Dermis microvascular lymphatic vessel endothelial cell (primary cell): Measurements from ENCODE around the gene NDST3. TPM values are rescaled to one million over a fixed set of nuclear protein-coding genes. Genes with fewer than 3 reads are reported as not detected.
"Not testable (repeated sequence)": the region's sequence is repeated elsewhere in the genome, so short reads cannot be mapped to it uniquely, and the experiment has no call there.

Source experiments
- DNase-seq, 2 donors: peaks; one replicate each; pipeline versions ENCODE4 v3.0.0 to v3.0.0-alpha.2; 2010; ENCODE audit warnings: low read depth in 2 of 2
- total RNA-seq: library from RNA; depleted of rRNA; stranded (reverse); fragments of >200 nt; gene quantifications from 2 replicates; pipeline ENCODE4 v1.2.1, GENCODE V29; 2014

The NDST3 gene
- total RNA-seq, 1 donor from 2014 or later, result 3.0 TPM

- DNase-seq, result not testable (repeated sequence)
Observed at GRCh38 chr4:118266145-118266496, 231.8 kb downstream of the NDST3 start.

DNA sequence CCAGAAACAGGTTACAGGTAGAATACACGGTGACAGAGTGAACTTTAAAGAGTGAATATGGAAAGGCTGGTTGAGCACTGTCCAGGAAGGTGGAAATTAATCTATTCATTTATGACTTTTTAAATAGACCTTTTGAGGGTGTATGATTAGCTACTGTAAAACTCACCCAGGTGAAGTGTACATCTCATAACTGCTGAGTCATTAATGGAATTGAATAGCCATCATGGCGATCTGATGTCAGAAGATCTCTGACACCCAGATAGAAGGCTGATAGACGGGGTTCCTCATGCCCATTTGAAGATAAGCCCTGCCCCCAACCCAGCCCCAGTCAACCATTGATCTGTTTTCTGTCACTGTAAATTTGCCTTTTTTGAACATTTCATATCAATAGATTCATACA is 234.5 kb downstream of the NDST3 start:
- no peak for DNase-seq

DNA sequence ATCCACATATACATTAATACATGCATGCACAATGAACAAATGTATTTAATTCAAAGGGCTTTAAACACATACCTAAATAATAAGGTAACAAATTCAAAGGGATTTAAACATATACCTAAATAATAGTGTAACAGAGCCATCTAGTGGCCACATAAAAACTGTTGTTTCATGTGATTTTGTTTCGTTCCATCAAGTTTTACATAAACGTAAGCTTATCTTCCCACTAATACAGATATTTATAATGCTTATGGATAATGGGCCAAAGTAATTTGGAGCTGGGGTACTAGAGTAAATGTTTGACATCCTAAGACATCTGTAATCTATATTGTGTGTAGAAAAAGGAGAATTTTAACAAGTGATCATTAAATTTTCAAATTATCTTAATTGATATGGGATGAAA is 236.2 kb downstream of the NDST3 start:
- peak; percentile 61 to 68 for DNase-seq

GRCh38 chr4:118271788-118272187 is 237.5 kb downstream of the NDST3 start:
- DNase-seq, result no peak

GRCh38 chr4:118273642-118274041 is 239.4 kb downstream of the NDST3 start:
- DNase-seq, result no peak

GRCh38 chr4:118276580-118276979 is 242.3 kb downstream of the NDST3 start:
- DNase-seq, result no peak

DNA sequence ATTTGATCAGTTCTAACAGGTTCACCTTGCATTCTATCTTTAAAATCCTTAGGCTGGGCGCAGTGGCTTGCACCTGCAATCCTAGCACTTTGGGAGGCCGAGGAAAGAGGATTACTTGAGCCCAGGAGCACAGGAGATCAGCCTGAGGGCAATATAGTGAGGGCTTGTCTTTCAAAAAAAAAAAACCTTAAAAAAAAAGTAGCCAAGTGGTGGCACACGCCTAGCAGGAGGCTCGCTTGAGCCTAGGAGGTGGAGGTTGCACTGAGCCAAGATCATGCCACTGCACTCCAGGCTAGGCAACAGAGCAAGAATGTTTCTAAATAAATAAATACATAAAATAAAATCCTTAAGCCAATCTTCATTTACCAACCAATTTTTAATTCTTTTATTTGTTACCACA is 243.0 kb downstream of the NDST3 start:
- DNase-seq, result no peak

- DNase-seq, result peak; percentile 90 to 93
Observed at GRCh38 chr4:118278473-118279274, 244.4 kb downstream of the NDST3 start.

DNA sequence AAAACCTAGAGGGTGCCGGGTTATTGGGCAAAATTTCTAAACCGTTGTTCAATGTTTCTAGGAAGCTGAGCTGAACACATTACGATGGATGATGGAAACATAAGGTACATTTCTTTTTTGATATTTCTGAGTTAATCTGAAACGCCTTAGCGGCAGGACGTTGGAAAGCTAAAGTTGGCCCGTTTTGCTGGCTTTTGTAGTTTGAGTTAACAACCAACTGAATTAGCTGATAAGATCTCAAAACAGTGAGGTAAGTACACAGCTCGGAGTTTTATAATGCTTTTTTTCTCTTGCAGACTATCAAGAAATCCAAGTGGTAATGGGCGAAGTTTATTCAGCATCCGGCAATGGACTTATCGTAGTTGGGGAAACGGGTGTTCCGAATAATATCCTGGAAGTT is 245.0 kb downstream of the NDST3 start:
- no peak for DNase-seq

DNA sequence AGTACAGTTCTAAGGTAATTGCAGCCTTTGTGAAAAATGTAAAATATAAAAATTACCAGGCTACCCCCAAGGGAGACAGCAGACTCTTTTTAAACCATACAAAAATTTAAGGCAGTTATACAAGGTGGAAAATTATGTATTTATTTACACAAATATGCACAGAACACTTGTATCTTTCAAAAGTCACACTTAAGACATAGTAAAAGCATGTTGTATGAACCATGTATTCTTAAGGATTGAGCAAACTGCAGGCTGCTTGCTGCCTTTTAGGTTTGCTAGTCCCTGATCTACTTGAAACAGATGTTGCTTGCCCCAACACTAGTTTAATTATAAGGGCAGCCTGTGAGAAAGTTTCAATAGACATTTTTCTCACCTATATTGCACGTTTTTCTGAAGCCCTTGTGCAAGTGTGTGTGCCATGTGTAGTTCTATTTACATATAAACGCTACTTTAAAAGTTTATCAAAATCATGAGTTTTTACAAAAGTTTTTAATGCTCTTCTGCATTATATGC is 245.7 kb downstream of the NDST3 start:
- no peak for DNase-seq

GRCh38 chr4:118280501-118281218 is 246.4 kb downstream of the NDST3 start:
- DNase-seq, result peak; percentile 75 to 86

- DNase-seq, result peak in 1 of 2 donors; percentile 12
Observed at GRCh38 chr4:118281611-118282442, 247.5 kb downstream of the NDST3 start.

DNA sequence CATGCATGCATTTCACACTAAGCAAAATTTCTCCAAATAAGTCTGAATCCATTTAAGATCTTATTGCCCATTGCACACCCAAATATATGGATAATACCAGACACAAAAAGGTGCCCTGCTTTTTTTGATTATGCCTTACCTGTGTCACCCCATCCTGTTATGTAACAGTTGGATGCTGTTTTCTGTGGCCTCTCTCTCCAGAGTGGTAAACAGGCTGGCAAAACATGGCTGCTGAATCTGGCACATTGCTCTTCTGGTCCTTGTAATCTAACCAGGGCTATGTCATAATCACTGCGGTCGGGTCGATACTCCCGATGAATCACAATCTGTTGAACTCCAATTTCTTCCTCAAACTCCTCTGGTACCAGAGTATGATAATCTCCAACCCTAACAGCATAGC is 248.4 kb downstream of the NDST3 start:
- DNase-seq, result peak in 1 of 2 donors; percentile 10

DNA sequence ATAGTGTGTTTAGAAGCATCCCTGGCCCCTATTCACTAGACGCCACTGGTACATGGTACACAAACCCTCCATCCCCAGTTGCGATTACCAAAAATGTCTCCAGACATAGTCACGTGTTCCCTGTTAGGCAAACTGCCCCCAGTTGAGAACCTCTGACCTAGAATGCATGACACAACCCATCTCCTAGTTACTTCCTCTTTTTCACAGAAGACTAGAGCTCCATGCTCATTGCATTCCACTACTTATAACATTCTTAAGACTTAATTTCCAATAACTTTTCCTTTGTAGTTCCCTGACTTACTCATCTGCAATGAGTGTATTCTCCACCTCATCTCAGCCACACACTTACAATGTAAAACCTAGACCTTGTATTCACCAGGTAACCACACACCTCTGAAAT is 249.9 kb downstream of the NDST3 start:
- no peak for DNase-seq

GRCh38 chr4:118285931-118286330 is 251.6 kb downstream of the NDST3 start:
- DNase-seq, result no peak

DNA sequence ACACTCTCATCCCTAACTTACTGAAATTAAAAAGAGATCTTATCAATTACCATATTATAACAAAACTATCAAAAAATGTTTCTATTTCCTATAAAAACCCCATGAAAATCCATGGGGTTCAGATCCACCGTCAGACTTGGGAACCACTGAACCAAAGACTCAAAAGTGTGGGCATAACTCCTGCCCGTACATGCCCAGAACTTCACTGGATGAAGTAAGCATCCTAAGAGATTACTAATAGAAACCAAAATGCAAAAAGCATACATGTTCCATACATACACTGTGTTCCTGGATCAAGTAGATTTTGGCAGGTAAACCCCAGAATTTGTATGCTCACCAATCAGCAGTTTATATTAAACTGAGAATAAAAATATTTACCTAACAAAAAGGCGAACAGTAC is 252.4 kb downstream of the NDST3 start:
- no peak for DNase-seq

- no peak for DNase-seq
Observed at GRCh38 chr4:118287711-118288451, 253.6 kb downstream of the NDST3 start.

DNA sequence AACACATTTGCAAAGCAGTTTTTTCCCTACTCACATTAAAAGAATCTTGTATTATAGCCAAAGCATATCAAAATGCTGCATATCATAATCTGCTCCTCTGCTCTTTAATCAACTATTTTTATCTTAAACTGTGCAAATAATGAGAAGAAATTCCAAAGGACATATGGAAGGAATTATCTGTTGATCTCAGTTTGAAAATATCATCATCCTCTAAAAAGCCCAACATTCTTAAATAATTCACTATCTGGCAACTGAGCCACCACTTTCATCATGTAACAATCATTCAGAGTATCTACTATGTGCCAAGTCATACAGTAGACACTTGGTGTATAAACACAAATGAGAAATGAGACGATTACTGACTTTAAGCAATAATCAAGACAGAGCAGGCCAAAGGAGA is 255.5 kb downstream of the NDST3 start:
- no peak for DNase-seq

GRCh38 chr4:118290951-118291350 is 256.7 kb downstream of the NDST3 start:
- no peak for DNase-seq

- DNase-seq, result no peak
Observed at GRCh38 chr4:118296729-118297128, 262.4 kb downstream of the NDST3 start.

GRCh38 chr4:118299619-118300018 is 265.3 kb downstream of the NDST3 start:
- DNase-seq, result not testable (repeated sequence)
